HG02759 (cell line): ENCODE data around the gene ZNF543.

Source experiments
- ATAC-seq: cut with Tn5 transposase; IDR thresholded peaks from one replicate; pipeline ENCODE4 v1.9.1; 2021; ENCODE audit warnings: mild to moderate bottlenecking, moderate library complexity; ENCODE audit not compliant: unreplicated experiment

The ZNF543 gene

DNA sequence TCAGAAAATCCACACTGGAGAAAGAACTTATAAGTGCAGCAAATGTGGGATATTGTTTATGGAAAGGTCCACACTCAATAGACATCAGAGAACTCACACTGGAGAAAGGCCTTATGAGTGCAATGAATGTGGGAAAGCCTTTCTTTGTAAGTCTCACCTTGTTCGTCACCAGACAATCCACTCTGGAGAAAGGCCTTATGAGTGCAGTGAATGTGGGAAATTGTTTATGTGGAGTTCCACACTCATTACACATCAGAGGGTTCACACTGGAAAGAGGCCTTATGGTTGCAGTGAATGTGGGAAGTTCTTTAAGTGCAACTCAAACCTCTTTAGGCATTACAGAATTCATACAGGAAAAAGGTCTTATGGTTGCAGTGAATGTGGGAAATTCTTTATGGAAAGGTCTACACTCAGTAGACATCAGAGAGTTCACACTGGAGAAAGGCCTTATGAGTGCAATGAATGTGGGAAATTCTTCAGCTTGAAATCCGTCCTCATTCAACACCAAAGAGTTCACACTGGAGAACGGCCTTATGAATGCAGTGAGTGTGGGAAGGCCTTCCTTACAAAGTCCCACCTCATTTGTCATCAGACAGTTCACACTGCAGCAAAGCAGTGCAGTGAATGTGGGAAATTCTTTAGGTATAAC, 57.4 kb downstream of the ZNF543 start:
- no peak for ATAC-seq
